H9 (cell line): ENCODE data around the gene EIF3F. TPM values are rescaled to one million over a fixed set of nuclear protein-coding genes. Genes with fewer than 3 reads are reported as not detected.

Experiments used
- DNase-seq: peaks from one replicate; pipeline ENCODE4 v3.0.0-alpha.2; 2017
- H2AFZ ChIP-seq: one replicate; pipeline ENCODE4 v1.6.1; 2013; ENCODE audit warnings: mild to moderate bottlenecking, low read length, control low read depth, moderate library complexity
- H2AK5ac ChIP-seq: 2 replicates; pipeline ENCODE4 v1.6.1; 2013; ENCODE audit warnings: low read length, control low read depth, mixed read lengths; ENCODE audit not compliant: insufficient read length
- H2BK120ac ChIP-seq: one replicate; pipeline ENCODE4 v1.6.1; 2013; ENCODE audit warnings: low read depth, mild to moderate bottlenecking, low read length, control low read depth, inconsistent platforms; ENCODE audit not compliant: poor library complexity, severe bottlenecking
- H2BK12ac ChIP-seq: 2 replicates; pipeline ENCODE4 v1.6.1; 2013; ENCODE audit warnings: low read length, control low read depth, mixed read lengths, low read depth; ENCODE audit not compliant: insufficient read length
- H2BK15ac ChIP-seq: 2 replicates; pipeline ENCODE4 v1.6.1; 2013; ENCODE audit warnings: low read depth, low read length, control low read depth
- H2BK20ac ChIP-seq: one replicate; pipeline ENCODE4 v1.6.1; 2013; ENCODE audit warnings: low read depth, mild to moderate bottlenecking, low read length, control low read depth, inconsistent platforms; ENCODE audit not compliant: poor library complexity, severe bottlenecking
- H2BK5ac ChIP-seq: 2 replicates; pipeline ENCODE4 v1.6.1; 2013; ENCODE audit warnings: low read length, control low read depth, mixed read lengths; ENCODE audit not compliant: insufficient read length
- H3K14ac ChIP-seq: 2 replicates; pipeline ENCODE4 v1.6.1; 2013; ENCODE audit warnings: low read length, control low read depth; ENCODE audit not compliant: insufficient read depth
- H3K18ac ChIP-seq: 2 replicates; pipeline ENCODE4 v1.6.1; 2013; ENCODE audit warnings: low read depth, mild to moderate bottlenecking, mixed read lengths, low read length, control low read depth; ENCODE audit not compliant: insufficient read length
- H3K23ac ChIP-seq: 2 replicates; pipeline ENCODE4 v1.6.1; 2013; ENCODE audit warnings: low read length, control low read depth, mixed read lengths, low read depth; ENCODE audit not compliant: insufficient read length
- H3K23me2 ChIP-seq: 2 replicates; pipeline ENCODE4 v1.6.1; 2013; ENCODE audit warnings: low read depth, mild to moderate bottlenecking, mixed read lengths, low read length, control low read depth; ENCODE audit not compliant: insufficient read length, poor library complexity, severe bottlenecking
- H3K27ac ChIP-seq: 2 replicates; pipeline ENCODE4 v1.5.1; 2013; ENCODE audit warnings: low read length, control low read depth, mixed read lengths, low read depth; ENCODE audit not compliant: insufficient read length
- H3K27me3 ChIP-seq: 2 replicates; pipeline ENCODE4 v1.6.1; 2013; ENCODE audit warnings: low read length, control low read depth, inconsistent platforms; ENCODE audit not compliant: insufficient read depth
- H3K4ac ChIP-seq: 2 replicates; pipeline ENCODE4 v1.6.1; 2013; ENCODE audit warnings: low read depth, mild to moderate bottlenecking, control low read depth, inconsistent platforms, low read length, moderate library complexity
- H3K4me1 ChIP-seq: 2 replicates; pipeline ENCODE4 v1.6.1; 2013; ENCODE audit warnings: low read length, control low read depth, inconsistent platforms; ENCODE audit not compliant: insufficient read depth
- H3K4me2 ChIP-seq: 2 replicates; pipeline ENCODE4 v1.6.1; 2013; ENCODE audit warnings: low read length, control low read depth, mixed read lengths; ENCODE audit not compliant: insufficient read length, insufficient read depth
- H3K56ac ChIP-seq: 2 replicates; pipeline ENCODE4 v1.6.1; 2013; ENCODE audit warnings: low read depth, mild to moderate bottlenecking, mixed read lengths, low read length, control low read depth; ENCODE audit not compliant: insufficient read length
- H3K79me1 ChIP-seq: 2 replicates; pipeline ENCODE4 v1.6.1; 2013; ENCODE audit warnings: low read depth, mild to moderate bottlenecking, moderate library complexity, low read length, control low read depth, inconsistent platforms; ENCODE audit not compliant: insufficient read depth, poor library complexity, severe bottlenecking
- H3K79me2 ChIP-seq: 2 replicates; pipeline ENCODE4 v1.6.1; 2013; ENCODE audit warnings: low read length, control low read depth, inconsistent platforms; ENCODE audit not compliant: insufficient read depth
- H3K9ac ChIP-seq: 2 replicates; pipeline ENCODE4 v1.6.1; 2013; ENCODE audit warnings: low read length, control low read depth, mixed read lengths; ENCODE audit not compliant: insufficient read length; ENCODE audit errors: extremely low read depth
- H3K9me3 ChIP-seq: one replicate; pipeline ENCODE4 v1.6.1; 2013; ENCODE audit warnings: low read depth, low read length, inconsistent platforms; ENCODE audit not compliant: control insufficient read depth
- H3T11ph ChIP-seq: one replicate; pipeline ENCODE4 v1.6.1; 2013; ENCODE audit warnings: mild to moderate bottlenecking, low read length, control low read depth, inconsistent platforms
- H4K20me1 ChIP-seq: one replicate; pipeline ENCODE4 v1.6.1; 2013; ENCODE audit not compliant: control insufficient read depth, insufficient read length, insufficient read depth
- H4K5ac ChIP-seq: 2 replicates; pipeline ENCODE4 v1.6.1; 2013; ENCODE audit warnings: low read depth, mild to moderate bottlenecking, mixed read lengths, low read length, control low read depth; ENCODE audit not compliant: insufficient read length
- H4K8ac ChIP-seq: replicated peaks from 2 replicates; pipeline ENCODE4 v1.6.1; 2013; ENCODE audit warnings: low read length, control low read depth, mixed read lengths, low read depth; ENCODE audit not compliant: insufficient read length
- H4K91ac ChIP-seq: 2 replicates; pipeline ENCODE4 v1.6.1; 2013; ENCODE audit warnings: low read depth, mild to moderate bottlenecking, moderate library complexity, mixed read lengths, low read length, control low read depth; ENCODE audit not compliant: insufficient read length
- H3K27ac Mint-ChIP-seq, 3 experiments: 2 replicates in 2 of 3; 3 replicates in 1 of 3; pipeline ENCODE4 v1.8.0; 2020 to 2021; ENCODE audit warnings: mixed read lengths in 3 of 3, mild to moderate bottlenecking in 1 of 3, moderate library complexity in 1 of 3
- H3K27me3 Mint-ChIP-seq: 2 replicates; pipeline ENCODE4 v1.8.0; 2021; ENCODE audit warnings: low read depth, mild to moderate bottlenecking, moderate library complexity, mixed read lengths
- H3K36me3 Mint-ChIP-seq, 3 experiments: 2 replicates in 2 of 3; 3 replicates in 1 of 3; pipeline ENCODE4 v1.8.0; 2020 to 2021; ENCODE audit warnings: low read depth in 3 of 3, mixed read lengths in 3 of 3; ENCODE audit not compliant: insufficient read depth in 1 of 3
- H3K4me1 Mint-ChIP-seq, 2 experiments: 2 replicates each; pipeline ENCODE4 v1.8.0; 2020; ENCODE audit warnings: mixed read lengths in 2 of 2
- H3K4me3 Mint-ChIP-seq, 2 experiments: 2 replicates in 1 of 2; 3 replicates in 1 of 2; pipeline ENCODE4 v1.8.0; 2020 to 2021; ENCODE audit warnings: mild to moderate bottlenecking in 2 of 2, mixed read lengths in 2 of 2, moderate library complexity in 1 of 2
- H3K9me3 Mint-ChIP-seq, 2 experiments: 2 replicates in 1 of 2; 3 replicates in 1 of 2; pipeline ENCODE4 v1.8.0; 2020; ENCODE audit warnings: mild to moderate bottlenecking in 2 of 2, mixed read lengths in 2 of 2, moderate library complexity in 1 of 2
- total RNA-seq: library from RNA; stranded (reverse); gene quantifications from 2 replicates; pipeline ENCODE4 v1.2.1, GENCODE V29; 2021
- TF ChIP-seq, protein P1 (sequence below): fragments of 200-600 bp; sonication (generic); conservative IDR thresholded peaks from 3 replicates; pipeline ENCODE4 v1.8.0; 2021; ENCODE audit warnings: antibody characterized with exemption, mild to moderate bottlenecking

Gene EIF3F
- total RNA-seq, 1 experiment from 2014 or later: 348 TPM

DNA sequence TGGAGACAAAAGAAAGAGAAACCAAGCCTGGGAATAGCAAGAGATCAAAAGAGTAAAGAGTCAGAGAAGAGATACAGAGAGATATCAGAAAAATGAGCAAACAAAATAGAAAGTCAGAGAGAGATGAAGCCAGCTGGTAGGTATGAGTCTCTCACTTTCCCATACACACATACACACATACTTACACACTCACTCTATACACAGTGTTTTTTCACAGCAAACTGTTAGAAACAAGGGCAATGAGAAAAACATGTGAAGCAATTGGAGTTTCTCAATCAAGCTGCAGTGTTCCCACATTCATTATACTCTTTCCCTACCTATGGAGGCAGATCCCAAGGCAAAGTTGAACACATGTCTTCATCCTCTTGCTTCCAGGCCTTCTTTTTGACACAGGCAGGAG lies 19.3 kb upstream of the EIF3F start:
- H3K27ac Mint-ChIP-seq: 0 out of 7 replicates have a peak overlapping the region, but pooled peaks of 1 of the 3 experiments have one; percentile 21
- H4K8ac ChIP-seq: no peak overlapping the region
- no peaks in the 10 kb centered on the region for H3K23me2 ChIP-seq
- no peak overlapping the region for H3K18ac ChIP-seq
- H2BK20ac ChIP-seq: no peak overlapping the region
- no peak overlapping the region for H4K91ac ChIP-seq
- no peaks in the 10 kb centered on the region for H3K9me3 ChIP-seq
- no peak overlapping the region for H3K27ac ChIP-seq
- no peak overlapping the region for H3K4me2 ChIP-seq
- no peaks in the 10 kb centered on the region for H3K27me3 Mint-ChIP-seq
- no peak overlapping the region for H3K4me3 Mint-ChIP-seq
- H3K9me3 Mint-ChIP-seq: no peaks in the 10 kb centered on the region
- no peak overlapping the region for H3K4ac ChIP-seq
- no peak overlapping the region for H2AFZ ChIP-seq
- no peak overlapping the region for H3K9ac ChIP-seq
- H2BK120ac ChIP-seq: no peak overlapping the region
- H3T11ph ChIP-seq: no peak overlapping the region
- no peak overlapping the region for H3K56ac ChIP-seq
- H3K79me2 ChIP-seq: no peaks in the 10 kb centered on the region
- TF ChIP-seq, protein P1, sequence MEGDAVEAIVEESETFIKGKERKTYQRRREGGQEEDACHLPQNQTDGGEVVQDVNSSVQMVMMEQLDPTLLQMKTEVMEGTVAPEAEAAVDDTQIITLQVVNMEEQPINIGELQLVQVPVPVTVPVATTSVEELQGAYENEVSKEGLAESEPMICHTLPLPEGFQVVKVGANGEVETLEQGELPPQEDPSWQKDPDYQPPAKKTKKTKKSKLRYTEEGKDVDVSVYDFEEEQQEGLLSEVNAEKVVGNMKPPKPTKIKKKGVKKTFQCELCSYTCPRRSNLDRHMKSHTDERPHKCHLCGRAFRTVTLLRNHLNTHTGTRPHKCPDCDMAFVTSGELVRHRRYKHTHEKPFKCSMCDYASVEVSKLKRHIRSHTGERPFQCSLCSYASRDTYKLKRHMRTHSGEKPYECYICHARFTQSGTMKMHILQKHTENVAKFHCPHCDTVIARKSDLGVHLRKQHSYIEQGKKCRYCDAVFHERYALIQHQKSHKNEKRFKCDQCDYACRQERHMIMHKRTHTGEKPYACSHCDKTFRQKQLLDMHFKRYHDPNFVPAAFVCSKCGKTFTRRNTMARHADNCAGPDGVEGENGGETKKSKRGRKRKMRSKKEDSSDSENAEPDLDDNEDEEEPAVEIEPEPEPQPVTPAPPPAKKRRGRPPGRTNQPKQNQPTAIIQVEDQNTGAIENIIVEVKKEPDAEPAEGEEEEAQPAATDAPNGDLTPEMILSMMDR: no peak
- no peak overlapping the region for H2AK5ac ChIP-seq
- no peaks in the 10 kb centered on the region for H3K36me3 Mint-ChIP-seq
- no peaks in the 10 kb centered on the region for H3K27me3 ChIP-seq
- H2BK5ac ChIP-seq: no peak overlapping the region
- no peak overlapping the region for H2BK12ac ChIP-seq
- no peak overlapping the region for H3K23ac ChIP-seq
- no peaks in the 10 kb centered on the region for H4K20me1 ChIP-seq
- DNase-seq: no peak
- peaks cover 38 to 51% of the 10 kb centered on the region in 2 experiments for H3K4me1 Mint-ChIP-seq
- H2BK15ac ChIP-seq: no peak overlapping the region
- peaks cover 2% of the 10 kb centered on the region; the same call in 1 of the 2 replicates for H3K4me1 ChIP-seq
- H3K79me1 ChIP-seq: no peaks in the 10 kb centered on the region
- no peak overlapping the region for H3K14ac ChIP-seq
- no peak overlapping the region for H4K5ac ChIP-seq
